Small intestine (tissue), 4 donors: Measurements from ENCODE around the gene CAMK1D. TPM values are rescaled to one million over a fixed set of nuclear protein-coding genes. Genes with fewer than 3 reads are reported as not detected.

Experiments used
- polyA plus RNA-seq, 4 donors: library from polyadenylated mRNA; stranded (reverse) in 3 of 4; unstranded in 1 of 4; fragments of 200-250 nt in 3 of 4; fragments of 120-200 nt in 1 of 4; gene quantifications; one replicate each; pipeline versions ENCODE4 v1.2.1 to v1.2.3, GENCODE V29; 2013
- donor health status: healthy with polysubstance abuse.
- donor health status: Bipolar disorder and iron deficiency.
- donor health status: healthy.

CAMK1D gene
- polyA plus RNA-seq, 4 donors, result 0.45 to 9.7 (median 3.8) TPM

Other genes starting within 250 kb of the CAMK1D start
- gene SEC61A2, start 219.9 kb upstream of the CAMK1D start, polyA plus RNA-seq, result 1 to 10 TPM; 1.4 to 7.4 (median 2.8) TPM
- gene NUDT5, start 153.7 kb upstream of the CAMK1D start, polyA plus RNA-seq, result 10 to 100 TPM; 35.9 to 59.5 (median 44.1) TPM
- 10 to 100 TPM; 40.0 to 66.2 (median 48.1) TPM for gene CDC123, start 153.4 kb upstream of the CAMK1D start, polyA plus RNA-seq